ENCODE measurements around the gene CEL.
"Not testable (repeated sequence)": the region's sequence is repeated elsewhere in the genome, so short reads cannot be mapped to it uniquely, and the experiment has no call there.

Gene CEL

DNA sequence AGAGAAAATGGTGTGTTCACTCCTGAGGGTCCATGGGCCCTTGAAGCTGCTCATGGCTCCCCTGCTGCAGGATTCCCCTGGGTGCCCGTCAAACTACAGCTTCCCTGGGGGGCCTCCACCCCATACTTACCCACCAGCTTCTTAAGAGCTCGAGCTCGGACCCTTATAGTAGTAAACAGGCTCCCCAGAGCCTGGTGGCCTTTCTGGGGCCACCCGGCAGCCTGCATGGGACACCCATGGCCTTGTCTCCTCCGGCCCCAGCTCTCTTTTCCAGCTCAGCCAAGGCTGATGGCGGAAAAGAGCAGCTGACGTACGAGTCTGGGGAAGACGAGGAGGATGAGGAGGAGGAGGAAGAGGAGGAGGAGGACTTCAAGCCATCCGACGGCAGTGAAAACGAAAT, 4.2 kb upstream of the CEL start:
- DNase-seq (ENCODE audit: low read depth), result no peak
- no peak overlapping the region for H3K4me3 ChIP-seq (ENCODE audit: low read depth, low read length)
- no peak for TF ChIP-seq CTCF (IDR thresholded peaks at IDR 0.05; ENCODE audit: control insufficient read depth, extremely low read depth, insufficient read depth)

- H3K4me3 ChIP-seq (ENCODE audit: low read depth, low read length), result no peak overlapping the region
- TF ChIP-seq CTCF (IDR thresholded peaks at IDR 0.05; ENCODE audit: control insufficient read depth, extremely low read depth, insufficient read depth), result no peak
- DNase-seq (ENCODE audit: low read depth), result no peak
Measured at GRCh38 chr9:133058071-133058470, 3.7 kb upstream of the CEL start.

DNA sequence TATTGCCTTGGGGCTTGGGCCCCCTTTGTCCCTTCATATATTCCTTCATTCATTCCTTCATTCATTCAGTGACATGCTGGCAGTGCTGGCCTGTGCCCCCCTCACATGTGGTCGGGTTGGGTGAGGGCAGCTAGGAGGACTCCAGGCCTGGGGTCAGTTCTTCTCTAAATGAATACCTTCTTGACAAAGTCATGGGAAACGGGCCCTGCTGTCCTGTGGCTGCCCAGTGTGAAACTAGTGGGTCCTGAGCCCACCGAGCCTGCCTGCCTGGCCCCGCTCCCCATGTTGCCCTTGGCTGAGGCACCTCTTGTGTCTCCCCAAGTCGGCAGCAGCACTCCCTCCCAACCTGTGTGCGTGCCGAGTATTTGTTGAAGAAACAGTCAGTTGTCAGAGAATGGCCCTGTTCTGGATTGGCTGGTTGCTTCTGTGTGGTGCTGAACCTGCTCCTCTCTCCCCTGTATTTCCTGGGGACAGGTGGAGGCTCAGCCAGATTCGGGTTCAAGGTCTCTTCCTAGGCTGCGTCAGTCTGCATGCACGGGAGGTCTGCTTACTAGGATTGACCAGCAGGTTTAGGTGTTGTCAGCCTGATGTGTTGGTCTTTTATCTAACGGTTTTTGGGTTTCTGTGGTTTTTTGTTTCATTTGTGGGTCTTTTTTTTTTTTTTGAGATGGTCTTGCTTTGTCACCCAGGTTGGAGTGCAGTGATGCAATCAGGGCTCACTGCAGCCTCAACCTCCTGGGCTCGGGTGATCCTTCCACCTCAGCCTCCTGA, 3.0 kb upstream of the CEL start:
- TF ChIP-seq CTCF (IDR thresholded peaks at IDR 0.05; ENCODE audit: control insufficient read depth, extremely low read depth, insufficient read depth), result no peak
- H3K4me3 ChIP-seq (ENCODE audit: low read depth, low read length), result no peak overlapping the region
- DNase-seq (ENCODE audit: low read depth), result no peak

DNA sequence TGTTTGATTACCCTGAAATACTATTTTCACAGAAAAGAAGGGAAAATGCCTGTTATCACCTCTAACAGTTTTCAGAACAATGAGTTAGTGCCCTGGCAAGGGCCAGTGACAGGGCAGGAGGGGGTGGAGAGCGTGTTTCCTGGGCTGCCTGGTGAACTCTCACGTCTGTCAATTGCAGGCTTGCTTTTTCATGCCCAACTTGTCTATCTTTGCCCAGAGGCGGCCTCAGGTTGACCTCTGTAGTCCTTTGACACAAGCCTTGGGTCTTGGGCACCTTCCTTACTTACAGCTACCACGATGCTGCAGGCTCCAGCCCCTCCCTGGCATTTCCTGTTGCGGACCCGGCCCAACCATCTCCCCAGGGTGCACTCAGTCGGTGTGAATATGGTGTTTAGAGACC, 2.2 kb upstream of the CEL start:
- DNase-seq (ENCODE audit: low read depth), result no peak
- no peak for TF ChIP-seq CTCF (IDR thresholded peaks at IDR 0.05; ENCODE audit: control insufficient read depth, extremely low read depth, insufficient read depth)
- H3K4me3 ChIP-seq (ENCODE audit: low read depth, low read length), result no peak overlapping the region

- no peak for TF ChIP-seq CTCF (IDR thresholded peaks at IDR 0.05; ENCODE audit: control insufficient read depth, extremely low read depth, insufficient read depth)
- no peak for DNase-seq (ENCODE audit: low read depth)
- no peak overlapping the region for H3K4me3 ChIP-seq (ENCODE audit: low read depth, low read length)
Measured at GRCh38 chr9:133060417-133060841, 1.4 kb upstream of the CEL start.

DNA sequence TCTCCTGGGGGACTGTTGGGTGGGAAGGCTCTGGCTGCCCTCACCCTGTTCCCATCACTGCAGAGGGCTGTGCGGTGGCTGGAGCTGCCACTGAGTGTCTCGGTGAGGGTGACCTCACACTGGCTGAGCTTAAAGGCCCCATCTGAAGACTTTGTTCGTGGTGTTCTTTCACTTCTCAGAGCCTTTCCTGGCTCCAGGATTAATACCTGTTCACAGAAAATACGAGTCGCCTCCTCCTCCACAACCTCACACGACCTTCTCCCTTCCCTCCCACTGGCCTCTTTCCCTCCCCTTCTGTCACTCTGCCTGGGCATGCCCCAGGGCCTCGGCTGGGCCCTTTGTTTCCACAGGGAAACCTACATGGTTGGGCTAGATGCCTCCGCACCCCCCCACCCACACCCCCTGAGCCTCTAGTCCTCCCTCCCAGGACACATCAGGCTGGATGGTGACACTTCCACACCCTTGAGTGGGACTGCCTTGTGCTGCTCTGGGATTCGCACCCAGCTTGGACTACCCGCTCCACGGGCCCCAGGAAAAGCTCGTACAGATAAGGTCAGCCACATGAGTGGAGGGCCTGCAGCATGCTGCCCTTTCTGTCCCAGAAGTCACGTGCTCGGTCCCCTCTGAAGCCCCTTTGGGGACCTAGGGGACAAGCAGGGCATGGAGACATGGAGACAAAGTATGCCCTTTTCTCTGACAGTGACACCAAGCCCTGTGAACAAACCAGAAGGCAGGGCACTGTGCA, 590 bp upstream of the CEL start:
- DNase-seq (ENCODE audit: low read depth), result peak; percentile 41
- not testable (repeated sequence) for H3K4me3 ChIP-seq (ENCODE audit: low read depth, low read length)

DNA sequence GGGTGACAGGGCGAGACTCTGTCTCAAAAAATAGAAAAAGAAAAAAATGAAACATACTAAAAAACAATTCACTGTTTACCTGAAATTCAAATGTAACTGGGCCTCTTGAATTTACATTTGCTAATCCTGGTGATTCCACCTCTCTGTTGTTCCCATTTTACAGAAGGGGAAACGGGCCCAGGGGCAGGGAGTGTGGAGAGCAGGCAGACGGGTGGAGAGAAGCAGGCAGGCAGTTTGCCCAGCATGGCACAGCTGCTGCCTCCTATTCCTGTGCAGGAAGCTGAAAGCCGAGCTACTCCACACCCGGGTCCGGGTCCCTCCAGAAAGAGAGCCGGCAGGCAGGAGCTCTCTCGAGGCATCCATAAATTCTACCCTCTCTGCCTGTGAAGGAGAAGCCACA, 788 bp downstream of the CEL start:
- not testable (repeated sequence) for DNase-seq (ENCODE audit: low read depth); H3K4me3 ChIP-seq (ENCODE audit: low read depth, low read length)

DNA sequence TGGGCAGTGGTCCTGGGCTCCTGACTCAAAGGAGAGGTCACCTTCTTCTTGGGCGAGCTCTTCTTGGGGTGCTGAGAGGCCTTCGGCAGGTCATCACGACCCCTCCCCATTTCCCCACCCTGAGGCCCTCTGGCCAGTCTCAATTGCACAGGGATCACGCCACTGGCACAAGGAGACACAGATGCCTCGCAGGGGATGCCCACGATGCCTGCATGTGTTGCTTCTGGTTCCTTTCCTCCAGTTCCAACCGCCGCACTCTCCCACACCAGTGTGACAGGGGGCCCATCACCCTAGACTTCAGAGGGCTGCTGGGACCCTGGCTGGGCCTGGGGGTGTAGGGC, 1.3 kb downstream of the CEL start:
- no peak for TF ChIP-seq CTCF (IDR thresholded peaks at IDR 0.05; ENCODE audit: control insufficient read depth, extremely low read depth, insufficient read depth)
- H3K4me3 ChIP-seq (ENCODE audit: low read depth, low read length), result no peak overlapping the region
- DNase-seq (ENCODE audit: low read depth), result no peak

Measured in LNCaP clone FGC (cell line).